ENCODE results near the gene MAEA.

Gene MAEA

GRCh38 chr4:1249731-1250526 lies 39.8 kb upstream of the MAEA start:
- DNase-seq: peak; percentile 71
- ATAC-seq: peak; percentile 17

DNA sequence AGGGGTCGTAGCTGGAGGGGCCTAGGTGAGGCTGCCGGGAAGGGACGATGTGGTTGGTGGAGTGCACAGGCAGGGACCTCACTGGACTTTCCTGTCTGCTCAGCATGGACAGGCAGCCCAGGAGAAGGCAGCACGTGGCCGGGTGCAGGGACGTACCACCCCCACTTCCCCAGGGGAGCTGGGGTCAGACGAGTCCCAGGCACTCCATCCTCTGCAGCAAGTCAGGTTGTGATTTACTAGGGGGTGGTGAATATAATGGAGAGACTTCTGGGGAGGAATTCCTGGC lies 39.2 kb upstream of the MAEA start:
- no peak for DNase-seq
- ATAC-seq: no peak

DNA sequence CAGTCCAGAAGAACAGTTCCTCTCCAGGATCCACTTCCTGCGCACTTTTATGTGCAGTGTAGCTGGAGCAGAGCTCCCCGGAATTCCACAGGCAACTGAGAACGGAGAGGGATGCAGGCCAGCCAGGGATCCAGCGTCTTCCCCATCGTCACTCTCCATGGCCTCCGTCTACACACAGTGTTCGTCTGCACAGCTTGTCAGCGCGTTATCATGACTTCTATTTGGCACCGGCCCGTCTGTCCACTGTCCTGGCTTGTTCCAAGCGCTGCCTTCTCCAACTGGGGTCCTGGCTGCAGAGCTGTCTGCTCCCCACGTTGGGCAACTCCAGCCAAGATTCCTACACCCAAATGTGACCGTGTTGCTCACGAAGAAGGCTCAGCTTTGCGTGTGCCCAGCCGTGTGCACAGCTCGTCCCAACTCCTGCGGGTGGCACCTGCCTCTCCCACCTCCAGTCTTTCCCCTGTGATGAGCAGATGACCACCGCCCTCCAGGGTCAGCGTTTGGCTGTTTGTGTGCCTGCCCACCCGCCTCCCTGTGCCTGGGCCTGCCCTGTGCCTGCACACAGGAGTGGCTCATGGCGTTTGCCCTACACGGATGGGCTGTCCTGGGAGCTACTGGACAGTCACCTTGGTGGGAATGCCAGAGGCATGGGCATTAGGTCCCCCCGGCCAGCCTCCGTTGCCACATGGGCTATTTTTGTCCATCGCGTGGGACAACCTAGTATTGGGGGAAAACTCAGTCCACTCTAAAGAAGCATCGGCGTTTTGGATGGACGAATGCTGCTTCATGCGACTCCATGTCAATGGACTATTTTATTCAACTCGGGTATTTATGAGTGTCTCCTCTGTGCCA lies 38.5 kb upstream of the MAEA start:
- ATAC-seq: no peak
- DNase-seq: peak; percentile 3

DNA sequence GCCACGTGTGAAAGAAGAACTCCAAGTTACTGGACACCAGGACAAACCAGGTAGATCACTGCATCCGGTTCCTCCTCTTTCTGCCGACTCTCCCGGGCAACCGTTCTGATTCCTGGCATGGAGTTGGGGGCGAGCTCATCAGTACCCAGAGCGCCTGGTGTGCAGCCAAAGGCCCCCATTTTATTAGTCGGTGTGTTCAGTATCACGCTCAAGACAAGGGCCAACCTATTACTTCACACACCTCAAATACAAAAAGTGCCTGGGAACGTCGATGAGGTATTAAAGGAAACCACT lies 38.0 kb upstream of the MAEA start:
- ATAC-seq (no peak), DNase-seq (no peak)

GRCh38 chr4:1252928-1253492 lies 36.7 kb upstream of the MAEA start:
- DNase-seq: peak; percentile 3
- no peak for ATAC-seq

- ATAC-seq: no peak
- DNase-seq: peak; percentile 2
Observed at GRCh38 chr4:1253831-1254230, 35.9 kb upstream of the MAEA start.

DNA sequence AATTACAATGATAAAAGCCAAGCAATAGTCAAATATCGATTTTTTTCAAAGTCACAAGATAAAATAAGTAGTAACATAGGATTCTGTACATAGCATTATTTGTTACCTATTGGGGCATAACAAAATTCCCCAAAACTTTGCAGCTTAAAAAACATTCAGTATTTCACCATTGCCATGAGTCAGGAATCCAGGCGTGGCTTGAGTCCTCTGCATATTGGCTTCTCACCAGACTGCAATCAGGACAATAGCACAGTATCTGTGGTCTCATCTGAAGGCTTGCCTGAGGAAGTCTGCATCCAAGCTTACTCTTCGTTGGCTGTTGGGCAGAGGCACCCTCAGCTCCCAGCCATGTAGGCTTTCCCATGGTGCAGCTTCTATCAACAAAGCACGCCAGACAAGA lies 34.5 kb upstream of the MAEA start:
- ATAC-seq (no peak), DNase-seq (peak; percentile 3)

- DNase-seq (no peak), ATAC-seq (peak; percentile 81)
Observed at GRCh38 chr4:1255699-1256098, 34.0 kb upstream of the MAEA start.

- no peak for DNase-seq
- ATAC-seq: no peak
Observed at GRCh38 chr4:1258457-1258856, 31.2 kb upstream of the MAEA start.

DNA sequence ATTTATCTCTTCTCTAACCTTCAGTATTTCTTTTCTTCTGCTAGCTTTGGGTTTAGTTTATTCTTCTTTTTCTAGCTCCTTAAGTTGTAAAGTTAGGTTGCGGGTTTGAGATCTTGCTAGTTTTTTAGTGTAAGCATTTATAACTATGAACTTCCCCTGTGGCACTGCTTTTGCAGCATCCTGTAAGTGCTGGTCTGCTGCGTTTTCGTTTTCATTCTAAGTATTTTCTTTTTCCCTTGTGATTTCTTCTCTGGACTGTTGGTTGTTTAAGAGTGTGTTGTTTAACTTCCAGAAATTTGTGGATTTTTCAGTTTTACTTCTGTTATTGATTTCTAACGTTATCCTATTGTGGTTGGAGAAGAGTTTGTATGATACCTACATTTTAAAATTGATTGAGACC lies 29.7 kb upstream of the MAEA start:
- ATAC-seq (no peak), DNase-seq (no peak)

DNA sequence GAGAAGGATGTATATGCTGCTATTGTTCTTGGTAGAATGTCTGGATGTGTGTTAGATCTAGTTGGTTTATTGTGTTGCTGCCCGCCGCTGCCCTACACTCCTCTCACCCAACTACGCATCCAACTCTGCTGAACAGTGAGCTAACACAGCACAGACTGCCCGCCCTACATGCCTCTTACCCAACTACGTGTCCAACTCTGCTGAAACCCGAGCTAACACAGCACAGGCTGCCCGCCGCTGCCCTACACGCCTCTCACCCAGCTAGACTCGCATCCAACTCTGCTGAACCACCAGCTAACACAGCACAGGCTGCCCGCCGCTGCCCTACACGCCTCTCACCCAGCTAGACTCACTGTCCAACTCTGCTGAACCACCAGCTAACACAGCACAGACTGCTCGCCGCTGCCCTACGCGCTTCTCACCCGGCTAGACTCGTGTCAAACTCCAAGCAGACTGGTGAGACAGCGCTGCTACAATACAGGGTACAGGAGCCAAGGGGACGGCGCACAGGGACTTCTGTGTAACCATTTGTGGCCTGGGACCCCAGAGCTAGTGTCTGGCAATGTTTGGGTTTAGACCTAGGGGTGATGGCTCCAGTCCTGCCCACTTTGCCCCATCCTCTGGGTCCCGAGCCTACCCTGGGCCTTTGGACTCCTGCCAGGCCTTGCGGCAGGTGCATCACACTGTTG lies 29.1 kb upstream of the MAEA start:
- DNase-seq (no peak), ATAC-seq (no peak)

- ATAC-seq (no peak), DNase-seq (no peak)
Observed at GRCh38 chr4:1261107-1261928, 28.4 kb upstream of the MAEA start.

DNA sequence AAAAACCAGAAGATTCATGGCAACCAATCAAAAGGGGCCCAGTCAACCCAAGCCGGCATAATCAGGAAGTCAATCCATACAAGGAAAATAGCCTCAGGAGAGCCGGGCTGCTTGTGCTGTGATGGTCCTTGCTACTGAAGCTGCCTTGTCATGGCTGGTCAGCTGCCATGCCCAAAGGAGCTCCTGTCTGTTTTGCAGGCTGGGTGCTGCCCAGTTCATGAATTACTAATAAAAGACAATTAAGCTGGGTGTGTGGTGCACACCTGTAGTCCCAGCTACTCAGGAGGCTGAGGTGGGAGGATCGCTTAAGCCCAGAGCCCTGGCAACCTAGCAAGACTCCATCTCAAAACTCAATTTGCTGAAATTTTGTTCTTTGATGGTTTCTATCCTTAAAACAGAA lies 24.7 kb upstream of the MAEA start:
- no peak for DNase-seq
- ATAC-seq: no peak

DNA sequence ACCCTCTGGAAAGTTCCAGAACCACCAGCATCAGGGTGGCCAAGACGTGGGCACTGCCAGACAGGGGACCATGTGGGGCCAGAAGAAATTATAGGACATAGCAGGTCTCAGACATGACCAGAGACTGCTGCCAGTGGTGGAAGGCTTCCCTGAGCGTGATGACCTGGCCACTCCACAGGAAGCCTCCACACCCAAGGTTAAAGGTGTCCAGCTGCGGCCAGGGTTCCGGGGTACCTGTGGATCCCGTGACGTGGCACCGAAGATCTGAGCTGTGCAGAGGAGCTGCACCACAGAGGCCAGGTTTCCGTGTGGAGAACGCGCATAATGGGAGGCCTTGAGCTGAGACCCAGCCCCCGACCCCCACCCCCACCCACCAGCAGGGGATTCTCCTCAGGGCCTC lies 24.3 kb upstream of the MAEA start:
- DNase-seq: no peak
- ATAC-seq: no peak

- no peak for DNase-seq
- ATAC-seq: peak; percentile 73
Observed at GRCh38 chr4:1266881-1267763, 22.6 kb upstream of the MAEA start.

GRCh38 chr4:1269209-1269608 lies 20.5 kb upstream of the MAEA start:
- DNase-seq: no peak
- no peak for ATAC-seq

DNA sequence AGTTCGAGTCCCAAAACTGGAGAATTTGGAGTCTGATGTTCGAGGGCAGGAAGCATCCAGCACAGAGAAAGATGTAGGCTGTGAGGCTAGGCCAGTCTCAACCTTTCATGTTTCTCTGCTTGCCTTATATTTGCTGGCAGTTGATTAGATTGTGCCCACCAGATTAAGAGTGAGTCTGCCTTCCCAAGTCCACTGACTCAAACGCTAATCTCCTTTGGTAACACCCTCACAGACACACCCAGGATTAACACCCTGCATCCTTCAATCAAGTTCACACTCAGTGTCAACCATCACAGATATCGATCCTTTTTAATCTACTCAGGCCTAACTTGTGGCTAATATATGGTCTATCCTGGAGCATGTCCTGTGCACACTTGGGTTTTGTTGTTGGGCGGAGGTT lies 18.0 kb upstream of the MAEA start:
- ATAC-seq (no peak), DNase-seq (no peak)

- DNase-seq (no peak), ATAC-seq (no peak)
Observed at GRCh38 chr4:1274871-1275270, 14.8 kb upstream of the MAEA start.

- no peak for DNase-seq
- no peak for ATAC-seq
Observed at GRCh38 chr4:1276984-1277383, 12.7 kb upstream of the MAEA start.

- DNase-seq: no peak
- peak; percentile 52 for ATAC-seq
Observed at GRCh38 chr4:1277667-1278665, 11.7 kb upstream of the MAEA start.

Data from stimulated activated naive CD8-positive, alpha-beta T cell treated with anti-CD3 and anti-CD28 coated beads, Interleukin-15, Interleukin-2, amounts not matched to agents 100 U/mL and 50 U/mL, for 24 hours (primary cell).